OCI-LY7 (cell line): ENCODE measurements around the gene ESYT2. TPM values are rescaled to one million over a fixed set of nuclear protein-coding genes. Genes with fewer than 3 reads are reported as not detected.

Source experiments
- BruUV-seq: library from RNA; stranded (reverse); fragments of 400-500 nt; replicated peaks from 2 replicates; lab custom pipeline; 2021; lab: Mats Ljungman, UMichigan
- CTCF ChIA-PET: fragments of 300-600 bp; sonication (Branson Sonifier 250); formaldehyde crosslinking; loops from one replicate; lab custom pipeline; 2022; ENCODE audit warnings: antibody characterized with exemption; ENCODE audit not compliant: unreplicated experiment; lab: Charles Lee
- POLR2A ChIA-PET: fragments of 300-600 bp; sonication (Branson Sonifier 250); formaldehyde crosslinking; loops from one replicate; lab custom pipeline; 2022; ENCODE audit warnings: antibody characterized with exemption; lab: Charles Lee
- DNase-seq: peaks from one replicate; pipeline ENCODE4 v3.0.0-alpha.2; 2015; ENCODE audit warnings: low spot score
- H2AFZ ChIP-seq: fragments of 200-600 bp; sonication (generic), shearing (Covaris generic); 2 replicates; pipeline ENCODE4 v1.6.1; 2014; ENCODE audit warnings: mild to moderate bottlenecking, antibody characterized with exemption, low read length, moderate library complexity
- H3K27ac ChIP-seq: fragments of 200-600 bp; sonication (generic); 2 replicates; pipeline ENCODE4 v1.5.1; 2014; ENCODE audit warnings: mixed run types, low read depth, mild to moderate bottlenecking, moderate library complexity, low read length, inconsistent platforms; ENCODE audit not compliant: poor library complexity, severe bottlenecking
- H3K36me3 ChIP-seq: fragments of 200-600 bp; sonication (generic); 2 replicates; pipeline ENCODE4 v1.6.1; 2014; ENCODE audit warnings: mild to moderate bottlenecking, antibody characterized with exemption, low read length, moderate library complexity, mixed read lengths; ENCODE audit not compliant: insufficient read depth
- H3K4me1 ChIP-seq: fragments of 200-600 bp; sonication (generic); 2 replicates; pipeline ENCODE4 v1.5.1; 2014; ENCODE audit warnings: mild to moderate bottlenecking, low read length; ENCODE audit not compliant: insufficient read depth, poor library complexity, severe bottlenecking
- H3K4me2 ChIP-seq: fragments of 200-600 bp; sonication (generic); 2 replicates; pipeline ENCODE4 v1.6.1; 2014; ENCODE audit warnings: mild to moderate bottlenecking, low read length
- H3K4me3 ChIP-seq: fragments of 200-600 bp; sonication (generic); 2 replicates; pipeline ENCODE4 v1.5.1; 2014; ENCODE audit warnings: mild to moderate bottlenecking, low read depth, low read length; ENCODE audit not compliant: poor library complexity, severe bottlenecking
- H3K79me2 ChIP-seq: fragments of 200-600 bp; sonication (generic); 2 replicates; pipeline ENCODE4 v1.6.1; 2016; ENCODE audit warnings: low read depth, mild to moderate bottlenecking, low read length, moderate library complexity, mixed read lengths; ENCODE audit not compliant: insufficient read depth
- H3K9me2 ChIP-seq: fragments of 200-600 bp; sonication (generic); 2 replicates; pipeline ENCODE4 v1.6.1; 2016; ENCODE audit warnings: mild to moderate bottlenecking, low read length, mixed read lengths; ENCODE audit not compliant: insufficient read depth
- H3K9me3 ChIP-seq: fragments of 200-600 bp; sonication (generic); 2 replicates; pipeline ENCODE4 v1.6.1; 2014; ENCODE audit warnings: mild to moderate bottlenecking, mixed run types, low read length, mixed read lengths
- H4K20me1 ChIP-seq: fragments of 200-600 bp; sonication (generic); 2 replicates; pipeline ENCODE4 v1.6.1; 2014; ENCODE audit warnings: mild to moderate bottlenecking, antibody characterized with exemption, low read length, moderate library complexity, mixed read lengths; ENCODE audit not compliant: insufficient read depth
- CTCF ChIP-seq: fragments of 200-600 bp; sonication (generic); conservative IDR thresholded peaks from 2 replicates; pipeline ENCODE4 v1.5.1; 2014; ENCODE audit warnings: mild to moderate bottlenecking, antibody characterized with exemption, low read length, moderate library complexity, mixed read lengths
- EZH2phosphoT487 ChIP-seq: fragments of 200-600 bp; sonication (generic); IDR thresholded peaks from 2 replicates; pipeline ENCODE4 v1.6.1; 2018; ENCODE audit warnings: low read depth, borderline replicate concordance, mild to moderate bottlenecking, mixed run types, antibody characterized with exemption, low read length, moderate library complexity, mixed read lengths
- intact Hi-C: fragments of 100-400 bp; cut with micrococcal nuclease; formaldehyde crosslinking; loops from one replicate; pipeline ENCODE4 v1.10.0; 2022; ENCODE audit not compliant: unreplicated experiment
- total RNA-seq, 2 experiments: library from RNA; depleted of rRNA in 1 of 2; stranded (reverse); fragments of >200 nt in 1 of 2; shearing (Covaris generic) in 1 of 2; gene quantifications; 2 replicates each; pipeline ENCODE4 v1.2.3, GENCODE V29; 2014 to 2022

The ESYT2 gene
- total RNA-seq, 2 experiments from 2014 or later = 24.2 to 33.7 TPM

GRCh38 chr7:158732494-158733219, 96.7 kb downstream of the ESYT2 start:
- no peaks in the 10 kb centered on the region for H4K20me1 ChIP-seq
- ChIA-PET CTCF (no interaction called here), POLR2A (interaction anchor here (0.9 to 2.2 kb wide), 3 partner anchors 9 to 18 kb away, joined by 3 to 8 read pairs (median 3); no protein-coding TSS in a partner anchor)
- DNase-seq = no peak
- no peaks in the 10 kb centered on the region for H3K9me3 ChIP-seq
- no peak overlapping the region for H2AFZ ChIP-seq
- H3K4me1 ChIP-seq = no peaks in the 10 kb centered on the region
- H3K4me3 ChIP-seq = no peak overlapping the region
- TF ChIP-seq EZH2phosphoT487 (no peak), CTCF (0 out of 2 replicates have a peak, but pooled peaks have one; percentile 18)
- 0 out of 2 replicates have a peak, but pooled peaks cover 6% of the 10 kb centered on the region for H3K36me3 ChIP-seq
- intact Hi-C loops = no loop called here
- H3K4me2 ChIP-seq = no peak overlapping the region
- no peaks in the 10 kb centered on the region for H3K79me2 ChIP-seq
- H3K9me2 ChIP-seq = no peaks in the 10 kb centered on the region
- no peak overlapping the region for H3K27ac ChIP-seq
- TSS peak; percentile 52 for BruUV-seq

GRCh38 chr7:158731761-158732160, 97.5 kb downstream of the ESYT2 start:
- Histone ChIP-seq H3K9me2 (no peaks in the 10 kb centered on the region), H3K36me3 (0 out of 2 replicates have a peak, but pooled peaks cover 1% of the 10 kb centered on the region), H3K4me3 (no peak overlapping the region), H3K9me3 (no peaks in the 10 kb centered on the region), H4K20me1 (no peaks in the 10 kb centered on the region), H3K4me2 (no peak overlapping the region), H3K4me1 (no peaks in the 10 kb centered on the region), H3K79me2 (no peaks in the 10 kb centered on the region), H2AFZ (no peak overlapping the region), H3K27ac (no peak overlapping the region)
- TF ChIP-seq CTCF = no peak
- no peak for TF ChIP-seq EZH2phosphoT487
- intact Hi-C loops = no loop called here
- no peak for DNase-seq
- CTCF ChIA-PET = no interaction called here
- BruUV-seq = no TSS peak
- POLR2A ChIA-PET = no interaction called here
